ENCODE measurements around the gene TEX14.

Gene TEX14

DNA sequence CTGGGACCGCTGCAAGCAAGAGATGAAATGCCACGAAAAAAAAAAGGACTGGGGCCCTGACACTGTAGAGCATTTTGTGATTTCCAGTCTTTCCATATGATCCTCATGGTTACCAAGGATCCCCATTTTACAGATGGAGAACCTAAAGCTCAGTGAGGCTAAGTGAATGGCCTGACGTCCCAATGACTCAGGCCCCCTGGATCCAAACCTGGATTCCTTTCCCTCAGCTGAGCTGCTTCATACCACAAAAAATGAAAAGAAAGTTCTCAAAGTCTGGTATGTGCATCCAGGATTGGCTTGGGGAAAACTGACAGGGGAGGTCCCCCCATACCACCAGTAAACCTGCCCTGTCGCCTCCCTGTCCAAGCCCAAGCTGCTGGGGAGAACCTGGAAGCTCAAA, 80.5 kb downstream of the TEX14 start:
- no peak overlapping the region for H3K4me3 ChIP-seq (ENCODE audit: insufficient read depth, low read depth, low read length, poor library complexity, severe bottlenecking)
- H3K9me3 ChIP-seq (ENCODE audit: control insufficient read depth, low read length): no peaks in the 10 kb centered on the region
- no peaks in the 10 kb centered on the region for H3K4me1 ChIP-seq (ENCODE audit: control insufficient read depth, insufficient read depth, low read length, poor library complexity, severe bottlenecking)
- no peaks in the 10 kb centered on the region for H3K36me3 ChIP-seq (ENCODE audit: control insufficient read depth, insufficient read depth, low read length)
- H3K27me3 ChIP-seq (replicated peaks; ENCODE audit: control insufficient read depth, insufficient read depth, low read length, poor library complexity, severe bottlenecking): no peaks in the 10 kb centered on the region
- no peak overlapping the region for H3K27ac ChIP-seq (ENCODE audit: insufficient read depth, low read length, poor library complexity, severe bottlenecking)
- no peak for DNase-seq

- Histone ChIP-seq H3K4me3 (ENCODE audit: insufficient read depth, low read depth, low read length, poor library complexity, severe bottlenecking) (no peak overlapping the region), H3K9me3 (ENCODE audit: control insufficient read depth, low read length) (no peaks in the 10 kb centered on the region), H3K4me1 (ENCODE audit: control insufficient read depth, insufficient read depth, low read length, poor library complexity, severe bottlenecking) (no peaks in the 10 kb centered on the region), H3K27ac (ENCODE audit: insufficient read depth, low read length, poor library complexity, severe bottlenecking) (no peak overlapping the region), H3K36me3 (ENCODE audit: control insufficient read depth, insufficient read depth, low read length) (no peaks in the 10 kb centered on the region), H3K27me3 (replicated peaks; ENCODE audit: control insufficient read depth, insufficient read depth, low read length, poor library complexity, severe bottlenecking) (no peaks in the 10 kb centered on the region)
- no peak for DNase-seq
These were observed 84.9 kb downstream of the TEX14 start for GRCh38 chr17:58606934-58607333.

DNA sequence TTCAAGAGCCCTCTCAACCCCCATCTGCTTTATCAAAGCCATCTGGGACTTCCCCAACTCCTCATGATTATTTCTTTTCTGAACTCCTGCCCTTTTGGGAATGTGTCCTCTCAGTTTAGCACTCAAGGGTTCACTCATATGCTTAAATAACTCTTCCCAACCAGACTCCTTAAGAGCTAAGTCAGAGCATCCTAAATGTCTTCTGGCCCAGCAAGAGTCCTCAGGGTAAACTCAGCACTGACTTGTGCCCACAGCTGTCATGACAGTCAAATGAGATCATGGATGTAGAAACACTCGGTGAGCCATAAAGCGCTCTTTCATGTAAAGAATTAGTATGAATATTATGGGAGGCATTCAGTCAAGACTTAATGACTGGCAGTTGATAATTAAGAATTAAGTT, 85.9 kb downstream of the TEX14 start:
- Histone ChIP-seq H3K36me3 (ENCODE audit: control insufficient read depth, insufficient read depth, low read length) (no peaks in the 10 kb centered on the region), H3K9me3 (ENCODE audit: control insufficient read depth, low read length) (no peaks in the 10 kb centered on the region), H3K27ac (ENCODE audit: insufficient read depth, low read length, poor library complexity, severe bottlenecking) (no peak overlapping the region), H3K4me1 (ENCODE audit: control insufficient read depth, insufficient read depth, low read length, poor library complexity, severe bottlenecking) (no peaks in the 10 kb centered on the region), H3K4me3 (ENCODE audit: insufficient read depth, low read depth, low read length, poor library complexity, severe bottlenecking) (no peak overlapping the region), H3K27me3 (replicated peaks; ENCODE audit: control insufficient read depth, insufficient read depth, low read length, poor library complexity, severe bottlenecking) (no peaks in the 10 kb centered on the region)
- no peak for DNase-seq

DNA sequence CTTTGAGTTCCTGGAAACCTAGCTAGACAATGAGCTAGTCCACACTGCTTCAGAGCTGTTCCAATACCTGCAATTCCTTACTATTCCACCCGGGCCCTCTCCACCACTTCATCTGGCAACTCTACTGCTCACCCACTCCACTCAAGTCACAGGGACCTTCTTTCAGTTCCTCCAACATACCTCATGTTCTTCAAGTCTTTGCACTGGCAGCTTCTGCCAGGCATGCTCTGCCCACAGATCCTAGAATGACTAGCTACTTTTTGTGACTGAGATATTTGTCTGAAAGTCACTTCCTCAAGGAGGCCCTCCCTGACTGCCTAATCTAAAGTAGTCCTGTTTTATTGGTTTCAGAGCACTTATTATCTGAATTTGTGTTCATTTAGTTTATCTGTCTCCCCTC, 86.4 kb downstream of the TEX14 start:
- no peaks in the 10 kb centered on the region for H3K4me1 ChIP-seq (ENCODE audit: control insufficient read depth, insufficient read depth, low read length, poor library complexity, severe bottlenecking)
- H3K4me3 ChIP-seq (ENCODE audit: insufficient read depth, low read depth, low read length, poor library complexity, severe bottlenecking): no peak overlapping the region
- H3K36me3 ChIP-seq (ENCODE audit: control insufficient read depth, insufficient read depth, low read length): no peaks in the 10 kb centered on the region
- H3K27ac ChIP-seq (ENCODE audit: insufficient read depth, low read length, poor library complexity, severe bottlenecking): no peak overlapping the region
- H3K9me3 ChIP-seq (ENCODE audit: control insufficient read depth, low read length): no peaks in the 10 kb centered on the region
- H3K27me3 ChIP-seq (replicated peaks; ENCODE audit: control insufficient read depth, insufficient read depth, low read length, poor library complexity, severe bottlenecking): no peaks in the 10 kb centered on the region
- no peak for DNase-seq

- H3K9me3 ChIP-seq (ENCODE audit: control insufficient read depth, low read length): no peaks in the 10 kb centered on the region
- H3K27me3 ChIP-seq (replicated peaks; ENCODE audit: control insufficient read depth, insufficient read depth, low read length, poor library complexity, severe bottlenecking): no peaks in the 10 kb centered on the region
- H3K36me3 ChIP-seq (ENCODE audit: control insufficient read depth, insufficient read depth, low read length): no peaks in the 10 kb centered on the region
- no peak overlapping the region for H3K27ac ChIP-seq (ENCODE audit: insufficient read depth, low read length, poor library complexity, severe bottlenecking)
- no peak overlapping the region for H3K4me3 ChIP-seq (ENCODE audit: insufficient read depth, low read depth, low read length, poor library complexity, severe bottlenecking)
- H3K4me1 ChIP-seq (ENCODE audit: control insufficient read depth, insufficient read depth, low read length, poor library complexity, severe bottlenecking): no peaks in the 10 kb centered on the region
- no peak for DNase-seq
These were observed 89.9 kb downstream of the TEX14 start for GRCh38 chr17:58601976-58602375.

- Histone ChIP-seq H3K36me3 (ENCODE audit: control insufficient read depth, insufficient read depth, low read length) (no peaks in the 10 kb centered on the region), H3K27ac (ENCODE audit: insufficient read depth, low read length, poor library complexity, severe bottlenecking) (no peak overlapping the region), H3K27me3 (replicated peaks; ENCODE audit: control insufficient read depth, insufficient read depth, low read length, poor library complexity, severe bottlenecking) (no peaks in the 10 kb centered on the region), H3K9me3 (ENCODE audit: control insufficient read depth, low read length) (no peaks in the 10 kb centered on the region), H3K4me1 (ENCODE audit: control insufficient read depth, insufficient read depth, low read length, poor library complexity, severe bottlenecking) (no peaks in the 10 kb centered on the region), H3K4me3 (ENCODE audit: insufficient read depth, low read depth, low read length, poor library complexity, severe bottlenecking) (no peak overlapping the region)
- no peak for DNase-seq
These were observed 94.5 kb downstream of the TEX14 start for GRCh38 chr17:58597371-58597770.

GRCh38 chr17:58595194-58595792, 96.6 kb downstream of the TEX14 start:
- H3K9me3 ChIP-seq (ENCODE audit: control insufficient read depth, low read length): no peaks in the 10 kb centered on the region
- no peak for DNase-seq
- H3K27me3 ChIP-seq (replicated peaks; ENCODE audit: control insufficient read depth, insufficient read depth, low read length, poor library complexity, severe bottlenecking): no peaks in the 10 kb centered on the region
- H3K36me3 ChIP-seq (ENCODE audit: control insufficient read depth, insufficient read depth, low read length): no peaks in the 10 kb centered on the region
- no peak overlapping the region for H3K27ac ChIP-seq (ENCODE audit: insufficient read depth, low read length, poor library complexity, severe bottlenecking)
- no peak overlapping the region for H3K4me3 ChIP-seq (ENCODE audit: insufficient read depth, low read depth, low read length, poor library complexity, severe bottlenecking)
- no peaks in the 10 kb centered on the region for H3K4me1 ChIP-seq (ENCODE audit: control insufficient read depth, insufficient read depth, low read length, poor library complexity, severe bottlenecking)

- Histone ChIP-seq H3K4me3 (ENCODE audit: insufficient read depth, low read depth, low read length, poor library complexity, severe bottlenecking) (no peak overlapping the region), H3K27ac (ENCODE audit: insufficient read depth, low read length, poor library complexity, severe bottlenecking) (no peak overlapping the region), H3K9me3 (ENCODE audit: control insufficient read depth, low read length) (no peaks in the 10 kb centered on the region), H3K36me3 (ENCODE audit: control insufficient read depth, insufficient read depth, low read length) (no peaks in the 10 kb centered on the region), H3K4me1 (ENCODE audit: control insufficient read depth, insufficient read depth, low read length, poor library complexity, severe bottlenecking) (no peaks in the 10 kb centered on the region), H3K27me3 (replicated peaks; ENCODE audit: control insufficient read depth, insufficient read depth, low read length, poor library complexity, severe bottlenecking) (no peaks in the 10 kb centered on the region)
- DNase-seq: no peak
These were observed 98.7 kb downstream of the TEX14 start for GRCh38 chr17:58593123-58593522.

- Histone ChIP-seq H3K36me3 (ENCODE audit: control insufficient read depth, insufficient read depth, low read length) (no peaks in the 10 kb centered on the region), H3K27me3 (replicated peaks; ENCODE audit: control insufficient read depth, insufficient read depth, low read length, poor library complexity, severe bottlenecking) (no peaks in the 10 kb centered on the region), H3K9me3 (ENCODE audit: control insufficient read depth, low read length) (no peaks in the 10 kb centered on the region), H3K4me1 (ENCODE audit: control insufficient read depth, insufficient read depth, low read length, poor library complexity, severe bottlenecking) (no peaks in the 10 kb centered on the region), H3K4me3 (ENCODE audit: insufficient read depth, low read depth, low read length, poor library complexity, severe bottlenecking) (no peak overlapping the region), H3K27ac (ENCODE audit: insufficient read depth, low read length, poor library complexity, severe bottlenecking) (no peak overlapping the region)
- no peak for DNase-seq
These were observed 100.4 kb downstream of the TEX14 start for GRCh38 chr17:58591455-58591854.

GRCh38 chr17:58590377-58590776, 101.5 kb downstream of the TEX14 start:
- H3K4me1 ChIP-seq (ENCODE audit: control insufficient read depth, insufficient read depth, low read length, poor library complexity, severe bottlenecking): no peaks in the 10 kb centered on the region
- H3K27ac ChIP-seq (ENCODE audit: insufficient read depth, low read length, poor library complexity, severe bottlenecking): no peak overlapping the region
- no peak overlapping the region for H3K4me3 ChIP-seq (ENCODE audit: insufficient read depth, low read depth, low read length, poor library complexity, severe bottlenecking)
- no peak for DNase-seq
- no peaks in the 10 kb centered on the region for H3K9me3 ChIP-seq (ENCODE audit: control insufficient read depth, low read length)
- H3K36me3 ChIP-seq (ENCODE audit: control insufficient read depth, insufficient read depth, low read length): no peaks in the 10 kb centered on the region
- H3K27me3 ChIP-seq (replicated peaks; ENCODE audit: control insufficient read depth, insufficient read depth, low read length, poor library complexity, severe bottlenecking): no peaks in the 10 kb centered on the region
